ENCODE data around the gene ASCL5. TPM values are rescaled to one million over a fixed set of nuclear protein-coding genes. Genes with fewer than 3 reads are reported as not detected.

The ASCL5 gene
- total RNA-seq, 1 experiment from 2014 or later, result 0.20 TPM

- in situ Hi-C loops (cut with HindIII; ENCODE audit: low sequenced_read_pairs), result no loop called here
- peak; percentile 92 for DNase-seq (ENCODE audit: low spot score)
Observed at GRCh38 chr1:201114245-201115131, 12.5 kb downstream of the ASCL5 start.

DNA sequence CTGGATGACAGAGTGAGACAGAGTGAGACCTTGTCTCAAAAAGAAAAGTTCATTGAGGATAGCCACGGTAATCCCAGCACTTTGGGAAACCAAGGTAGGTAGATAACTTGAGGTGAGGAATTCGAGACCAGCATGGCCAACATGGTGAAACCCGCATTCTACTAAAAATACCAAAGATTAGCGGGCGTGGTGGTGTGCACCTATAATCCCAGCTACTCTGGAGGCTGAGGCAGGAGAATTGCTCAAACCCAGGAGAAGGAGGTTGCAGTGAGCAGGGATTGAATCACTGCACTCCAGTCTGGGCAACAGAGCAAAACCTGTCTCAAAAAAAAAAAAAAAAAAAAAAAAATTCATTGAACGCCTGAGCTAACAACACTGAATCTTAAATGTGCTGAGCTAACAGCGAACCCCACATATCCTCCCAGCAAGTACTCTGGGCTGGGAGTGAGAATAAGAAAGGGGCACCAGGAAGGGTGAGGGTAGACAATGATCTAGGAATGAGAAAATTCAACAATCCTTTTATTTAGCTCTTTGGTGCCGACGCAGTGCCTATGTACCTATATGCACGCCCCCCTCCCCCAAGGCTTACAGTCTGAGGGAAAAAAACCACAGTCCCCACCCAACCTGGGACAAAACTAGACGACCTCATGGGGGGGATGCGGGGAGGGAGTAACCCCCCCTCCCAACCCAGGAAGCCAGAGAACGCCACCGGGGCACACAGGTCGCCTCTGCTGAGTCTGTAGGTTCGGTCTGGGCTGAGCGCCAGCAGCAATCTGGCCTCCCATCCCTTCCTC, 13.3 kb downstream of the ASCL5 start:
- DNase-seq (ENCODE audit: low spot score), result no peak
- in situ Hi-C loops (cut with HindIII; ENCODE audit: low sequenced_read_pairs), result no loop called here

DNA sequence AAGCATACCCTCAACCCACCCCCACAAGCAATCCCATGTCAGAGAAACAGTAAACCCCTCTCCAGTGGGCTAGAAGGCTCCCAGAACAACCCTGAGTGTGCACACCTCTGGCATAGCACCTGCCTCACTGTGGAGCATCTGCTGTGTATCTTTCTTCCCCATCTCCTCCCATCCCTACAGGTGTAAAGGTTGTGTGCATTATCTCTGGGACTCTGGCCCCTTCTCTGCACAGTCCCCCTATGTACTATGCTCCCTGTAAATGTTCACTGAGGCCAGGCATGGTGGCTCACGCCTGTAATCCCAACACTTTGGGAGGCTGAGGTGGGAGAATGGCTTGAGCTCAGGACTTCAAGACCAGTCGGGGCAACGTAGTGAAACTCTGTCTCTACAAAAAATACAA, 14.1 kb downstream of the ASCL5 start:
- in situ Hi-C loops (cut with HindIII; ENCODE audit: low sequenced_read_pairs), result no loop called here

DNA sequence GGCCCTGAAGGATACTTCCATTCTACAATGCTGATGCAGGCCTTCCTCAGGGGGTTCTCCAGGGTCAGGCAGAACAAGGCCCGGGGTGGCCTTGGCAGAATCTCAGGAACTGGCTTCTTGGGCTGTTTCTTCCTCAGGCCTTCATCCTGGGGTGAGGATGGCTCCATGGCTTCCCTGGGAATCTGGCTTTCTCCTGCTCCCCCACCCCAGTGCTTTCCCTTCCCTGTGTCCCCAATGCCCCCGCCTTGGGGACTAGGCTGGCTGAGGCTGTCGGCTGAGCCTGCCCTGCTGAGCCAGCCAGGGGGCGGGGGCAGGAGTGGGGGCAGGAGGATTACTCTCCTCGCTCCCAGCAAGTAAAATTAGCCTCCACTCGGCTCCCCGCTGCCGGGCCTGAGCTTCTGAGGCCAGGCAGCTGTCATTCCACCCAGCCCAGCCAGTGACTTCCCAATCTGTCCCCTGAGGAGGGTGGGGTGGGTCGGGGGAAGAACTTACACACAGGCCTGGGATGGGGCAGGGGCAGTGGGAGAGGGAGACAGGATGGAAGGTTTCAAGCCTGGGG, 14.7 kb downstream of the ASCL5 start, which contains the start of gene CACNA1S:
CACNA1S (minus strand) TSS at position 254 of the 559 bp plus-strand sequence; CDS start at position 167, 87 bp downstream.
- DNase-seq (ENCODE audit: low spot score), result no peak
- in situ Hi-C loops (cut with HindIII; ENCODE audit: low sequenced_read_pairs), result no loop called here

More for the DNA sequence above, 14.1 kb downstream of the ASCL5 start:
- DNase-seq (ENCODE audit: low spot score), result no peak

GRCh38 chr1:201111672-201112071, 15.3 kb downstream of the ASCL5 start:
- in situ Hi-C loops (cut with HindIII; ENCODE audit: low sequenced_read_pairs), result no loop called here
- DNase-seq (ENCODE audit: low spot score), result no peak

- DNase-seq (ENCODE audit: low spot score), result no peak
- in situ Hi-C loops (cut with HindIII; ENCODE audit: low sequenced_read_pairs), result no loop called here
Observed at GRCh38 chr1:201111156-201111555, 15.8 kb downstream of the ASCL5 start.

DNA sequence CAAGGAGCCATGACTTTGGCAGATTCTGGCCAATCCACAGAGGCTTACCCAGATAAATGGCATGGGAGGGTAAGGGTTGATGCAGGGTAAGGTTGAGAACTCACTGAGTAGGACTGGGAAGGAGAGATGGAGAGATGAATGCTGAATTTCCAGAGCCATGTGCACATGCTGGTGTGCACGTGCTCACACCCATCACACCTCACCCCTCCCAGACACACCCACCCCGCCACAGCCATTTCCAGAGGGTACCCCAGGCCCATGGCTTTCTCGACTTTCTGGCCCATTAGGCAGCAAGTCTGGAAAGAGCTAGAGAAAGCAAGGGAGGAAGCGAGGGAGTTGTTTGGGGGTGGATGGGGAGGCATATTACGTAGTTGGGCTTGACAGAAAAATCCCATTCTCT, 16.4 kb downstream of the ASCL5 start:
- no peak for DNase-seq (ENCODE audit: low spot score)
- in situ Hi-C loops (cut with HindIII; ENCODE audit: low sequenced_read_pairs), result no loop called here

- no peak for DNase-seq (ENCODE audit: low spot score)
- in situ Hi-C loops (cut with HindIII; ENCODE audit: low sequenced_read_pairs), result no loop called here
Observed at GRCh38 chr1:201110138-201110537, 16.8 kb downstream of the ASCL5 start.

DNA sequence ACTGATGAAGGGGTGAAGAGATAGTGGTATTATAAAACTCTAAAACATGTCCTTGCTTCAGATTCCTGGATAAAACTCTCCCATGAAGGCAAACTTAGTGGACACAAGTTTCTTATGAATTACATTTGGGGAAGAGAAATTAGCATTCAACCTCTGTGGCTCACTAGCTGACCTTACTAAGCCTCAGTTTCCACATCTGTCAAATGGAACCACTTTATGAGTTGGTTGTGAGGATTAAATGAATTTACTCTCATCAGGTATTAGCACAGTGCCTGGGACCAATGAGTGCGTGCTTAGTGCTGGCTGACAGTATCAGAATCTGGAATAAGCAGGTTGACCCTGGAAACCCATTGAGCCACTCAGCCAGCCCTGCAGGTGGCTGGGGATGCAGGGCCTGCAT, 17.3 kb downstream of the ASCL5 start:
- in situ Hi-C loops (cut with HindIII; ENCODE audit: low sequenced_read_pairs), result no loop called here
- DNase-seq (ENCODE audit: low spot score), result no peak

GRCh38 chr1:201108614-201109013, 18.4 kb downstream of the ASCL5 start:
- no peak for DNase-seq (ENCODE audit: low spot score)

GRCh38 chr1:201105688-201106087, 21.3 kb downstream of the ASCL5 start:
- in situ Hi-C loops (cut with HindIII; ENCODE audit: low sequenced_read_pairs), result no loop called here
- DNase-seq (ENCODE audit: low spot score), result no peak

More at GRCh38 chr1:201108614-201109013, 18.4 kb downstream of the ASCL5 start:
- in situ Hi-C loops (cut with HindIII; ENCODE audit: low sequenced_read_pairs), result no loop called here

GRCh38 chr1:201104141-201104540, 22.8 kb downstream of the ASCL5 start:
- in situ Hi-C loops (cut with HindIII; ENCODE audit: low sequenced_read_pairs), result no loop called here
- no peak for DNase-seq (ENCODE audit: low spot score)

DNA sequence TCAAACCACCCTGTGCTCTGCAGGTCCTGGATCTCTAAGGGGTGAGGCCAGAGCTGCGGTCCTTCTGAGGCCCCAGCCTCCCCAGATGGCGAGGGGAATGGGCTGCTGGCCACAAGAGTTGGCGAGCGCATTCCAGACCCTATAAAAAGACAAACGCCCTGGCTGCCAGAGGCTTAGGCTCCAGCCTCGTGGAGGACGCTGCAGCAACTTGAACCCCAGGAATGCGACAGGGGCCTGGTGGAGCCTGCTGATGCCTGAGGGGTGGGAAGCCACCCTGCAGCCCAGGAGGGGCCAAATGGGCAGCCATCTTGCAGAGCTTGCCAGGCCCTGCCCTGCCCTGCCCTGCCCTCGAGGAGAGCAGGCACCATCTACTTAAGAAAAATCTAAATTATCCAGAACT, 23.3 kb downstream of the ASCL5 start:
- in situ Hi-C loops (cut with HindIII; ENCODE audit: low sequenced_read_pairs), result no loop called here
- DNase-seq (ENCODE audit: low spot score), result no peak

DNA sequence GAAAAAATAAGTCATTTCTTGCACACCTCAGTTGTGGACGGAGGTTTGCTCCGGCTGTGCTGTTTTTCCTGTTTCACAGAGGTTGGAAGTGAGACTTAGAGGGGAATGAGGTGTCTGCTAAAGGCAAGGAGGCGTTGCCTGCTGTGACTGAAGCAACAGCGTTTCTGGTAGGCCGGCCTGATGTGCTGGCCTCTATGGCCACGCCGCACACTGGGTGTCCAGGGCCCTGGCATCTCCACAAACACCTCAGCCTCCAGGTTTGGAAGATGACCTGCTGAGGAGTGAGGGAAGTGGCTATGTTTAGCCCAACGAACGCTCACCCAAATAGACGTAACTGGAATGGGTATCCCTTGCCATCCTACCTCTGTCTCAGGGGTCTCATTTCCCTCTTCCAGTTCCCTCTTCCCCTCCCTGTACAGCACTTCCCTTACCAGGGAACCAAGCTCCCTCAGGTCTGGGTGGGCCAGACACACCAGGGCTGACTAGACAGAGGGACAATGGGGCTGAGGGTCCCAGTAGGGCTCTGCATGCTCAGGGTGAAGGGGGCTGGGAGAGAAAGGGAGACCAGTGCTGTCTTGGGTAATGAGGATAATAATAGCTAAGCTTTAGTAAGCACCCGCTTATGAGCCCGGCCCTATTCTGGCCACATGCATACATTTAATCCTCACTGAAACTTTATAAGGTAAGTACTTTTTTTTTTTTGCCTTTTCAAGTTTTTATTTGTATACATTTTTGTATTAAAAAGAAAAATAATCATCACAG, 26.6 kb downstream of the ASCL5 start:
- in situ Hi-C loops (cut with HindIII; ENCODE audit: low sequenced_read_pairs), result no loop called here
- no peak for DNase-seq (ENCODE audit: low spot score)

- no peak for DNase-seq (ENCODE audit: low spot score)
- in situ Hi-C loops (cut with HindIII; ENCODE audit: low sequenced_read_pairs), result no loop called here
Observed at GRCh38 chr1:201098992-201099677, 27.8 kb downstream of the ASCL5 start.

DNA sequence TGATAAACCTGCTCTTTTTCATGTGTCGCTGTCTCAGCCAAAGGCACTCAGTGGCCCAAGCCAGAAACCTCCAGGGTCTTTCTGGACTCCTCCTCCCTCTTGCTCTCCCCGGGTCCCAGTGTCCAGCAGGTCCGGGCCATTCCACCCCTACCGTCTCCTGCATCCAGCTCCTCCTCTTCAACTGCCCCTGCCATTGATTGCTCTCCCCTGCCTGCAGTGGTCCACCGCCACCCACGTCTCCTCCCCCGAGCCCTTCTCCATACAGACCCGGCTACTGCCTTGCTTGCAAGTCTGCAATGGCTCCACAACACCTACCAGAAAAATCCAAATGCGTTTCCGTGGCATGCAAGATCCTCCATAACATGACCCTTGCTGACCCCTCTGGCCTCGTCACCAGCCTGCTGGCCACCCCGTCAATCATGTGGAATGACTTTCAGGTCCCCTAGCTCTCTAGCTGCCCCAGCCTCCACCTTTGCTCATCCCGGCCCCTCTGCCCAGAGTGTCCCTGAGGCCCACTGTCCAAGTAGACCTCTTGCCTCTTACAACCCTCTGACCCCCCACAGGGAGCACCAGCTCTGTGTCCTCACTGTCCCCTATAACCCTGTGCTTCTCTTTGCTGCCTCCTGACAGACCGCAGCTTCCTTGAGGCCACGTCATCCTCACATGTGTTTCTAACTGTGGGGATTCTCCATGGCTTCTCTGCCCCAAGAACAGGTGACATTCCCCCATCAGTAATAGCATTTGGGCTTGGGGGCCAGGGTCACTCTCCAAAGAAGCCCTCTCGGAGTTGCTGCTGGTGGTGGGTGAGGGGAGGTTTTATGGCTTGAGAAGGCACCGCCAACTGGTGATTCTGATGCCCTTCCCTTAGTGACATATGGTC, 29.8 kb downstream of the ASCL5 start:
- in situ Hi-C loops (cut with HindIII; ENCODE audit: low sequenced_read_pairs), result no loop called here
- DNase-seq (ENCODE audit: low spot score), result no peak

GRCh38 chr1:201096041-201096461, 30.9 kb downstream of the ASCL5 start:
- in situ Hi-C loops (cut with HindIII; ENCODE audit: low sequenced_read_pairs), result no loop called here
- no peak for DNase-seq (ENCODE audit: low spot score)

DNA sequence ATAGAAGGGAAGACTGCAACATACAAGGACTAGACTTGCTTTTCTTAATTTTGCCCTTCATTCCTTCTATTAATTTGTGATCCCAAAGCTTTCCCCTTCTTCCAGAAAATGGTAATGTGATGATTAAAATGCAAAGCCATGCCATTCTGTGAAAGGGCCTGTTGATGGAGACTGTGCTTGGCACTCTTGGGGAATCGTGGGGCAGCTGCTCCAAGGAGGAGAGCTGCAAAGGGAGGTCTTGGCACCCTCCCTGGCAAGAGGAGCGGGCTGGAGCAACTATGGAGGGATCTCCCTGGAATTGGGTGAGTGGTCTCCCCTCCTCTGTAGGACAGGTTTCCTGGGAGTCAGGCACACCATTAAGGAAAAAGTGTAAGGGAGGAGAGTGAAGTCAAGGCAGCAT, 31.4 kb downstream of the ASCL5 start:
- no peak for DNase-seq (ENCODE audit: low spot score)
- in situ Hi-C loops (cut with HindIII; ENCODE audit: low sequenced_read_pairs), result no loop called here
